ENCODE data around the gene GRIN3A.
A peak's percentile ranks its signal among the peaks of the same experiment; 100 is the strongest.
"Not testable (repeated sequence)": the region's sequence is repeated elsewhere in the genome, so short reads cannot be mapped to it uniquely, and the experiment has no call there.

The GRIN3A gene

DNA sequence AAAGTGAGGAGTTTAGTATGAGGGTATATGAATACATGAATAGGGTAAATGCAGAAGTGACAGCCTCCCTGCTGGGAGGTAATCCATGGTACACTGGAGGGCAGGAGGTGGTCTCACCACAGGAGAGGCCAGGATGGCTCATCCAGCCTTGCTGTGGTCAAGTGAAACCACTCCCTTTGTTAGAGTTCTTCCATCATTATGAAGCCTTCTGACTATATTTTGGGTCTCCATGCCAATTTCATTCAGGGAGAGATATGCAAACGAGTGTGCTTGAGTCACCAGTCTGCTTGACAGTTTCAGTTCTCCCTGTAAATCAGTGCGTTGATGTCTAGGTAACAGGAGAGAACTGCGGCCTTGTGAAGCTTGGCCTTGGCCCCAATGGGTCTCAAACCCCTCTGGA, 160.1 kb downstream of the GRIN3A start:
- DNase-seq (no peak), ATAC-seq (peak; percentile 23)

DNA sequence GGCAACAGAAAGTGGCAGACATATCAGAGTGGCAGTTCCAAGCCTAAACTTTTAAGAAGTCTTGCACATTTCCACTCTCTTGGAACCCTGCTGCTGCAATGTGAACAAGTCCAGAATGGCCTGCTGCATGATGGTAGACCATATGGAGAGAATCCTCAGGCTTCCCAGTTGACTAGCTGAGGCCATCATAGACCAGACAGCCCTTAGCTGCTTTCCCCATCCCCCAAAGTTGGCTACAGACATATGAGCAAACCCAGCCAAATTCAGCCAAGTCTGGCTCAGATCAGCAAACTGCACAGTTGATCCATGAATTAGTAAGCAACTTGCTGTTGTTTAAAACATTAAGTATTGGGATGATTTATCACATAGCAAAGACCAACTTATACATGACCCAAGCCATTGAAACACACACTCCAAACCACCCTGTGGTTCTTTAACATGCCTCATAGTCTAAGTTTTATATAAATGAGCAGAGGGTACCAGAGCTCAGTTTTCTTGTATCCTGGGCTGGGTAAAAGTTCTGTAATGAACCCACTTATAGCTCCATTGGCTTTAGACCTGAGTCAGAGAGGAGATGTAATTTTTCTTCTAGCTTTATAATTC, 163.6 kb downstream of the GRIN3A start:
- no peak for DNase-seq
- ATAC-seq: no peak

DNA sequence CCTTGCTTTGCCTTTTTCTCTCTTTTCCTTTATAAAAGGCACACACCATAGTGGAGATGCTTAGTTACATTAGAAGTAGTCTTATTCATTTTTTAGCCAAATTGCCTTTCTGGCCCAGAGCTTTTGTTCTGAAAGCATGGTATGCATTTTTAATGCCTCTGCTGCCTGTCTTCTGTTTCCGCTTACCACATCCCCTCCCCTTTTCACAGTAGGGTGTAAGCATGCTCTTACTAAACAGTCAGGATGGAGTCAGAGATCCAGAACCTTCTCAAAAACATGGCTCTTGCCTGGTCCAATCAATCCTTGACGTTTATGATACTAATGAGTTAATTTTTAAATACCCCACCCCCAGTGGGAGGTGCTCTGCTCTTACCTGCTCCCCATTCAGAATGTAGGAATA, 166.1 kb downstream of the GRIN3A start:
- ATAC-seq (peak; percentile 28), DNase-seq (no peak)

DNA sequence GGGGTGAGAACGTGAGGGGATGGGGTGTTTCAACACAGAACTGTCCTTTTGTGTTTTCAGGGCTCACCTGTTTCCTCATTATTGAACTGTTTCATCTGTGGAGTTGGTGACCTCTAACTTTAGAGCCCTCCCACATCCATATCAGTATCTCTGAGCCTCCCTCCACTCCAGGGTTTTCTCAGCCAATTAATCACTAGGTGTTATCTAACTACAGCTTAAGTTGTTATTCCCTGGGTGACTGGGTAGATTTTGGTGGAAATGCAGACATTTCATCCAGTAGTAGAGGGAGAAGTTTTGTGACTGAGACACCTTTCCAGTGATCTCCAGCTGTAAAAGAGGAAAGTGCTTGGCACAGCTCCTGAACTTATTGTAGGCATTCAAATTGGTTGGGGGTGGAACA, 167.3 kb downstream of the GRIN3A start:
- DNase-seq (no peak), ATAC-seq (no peak)

DNA sequence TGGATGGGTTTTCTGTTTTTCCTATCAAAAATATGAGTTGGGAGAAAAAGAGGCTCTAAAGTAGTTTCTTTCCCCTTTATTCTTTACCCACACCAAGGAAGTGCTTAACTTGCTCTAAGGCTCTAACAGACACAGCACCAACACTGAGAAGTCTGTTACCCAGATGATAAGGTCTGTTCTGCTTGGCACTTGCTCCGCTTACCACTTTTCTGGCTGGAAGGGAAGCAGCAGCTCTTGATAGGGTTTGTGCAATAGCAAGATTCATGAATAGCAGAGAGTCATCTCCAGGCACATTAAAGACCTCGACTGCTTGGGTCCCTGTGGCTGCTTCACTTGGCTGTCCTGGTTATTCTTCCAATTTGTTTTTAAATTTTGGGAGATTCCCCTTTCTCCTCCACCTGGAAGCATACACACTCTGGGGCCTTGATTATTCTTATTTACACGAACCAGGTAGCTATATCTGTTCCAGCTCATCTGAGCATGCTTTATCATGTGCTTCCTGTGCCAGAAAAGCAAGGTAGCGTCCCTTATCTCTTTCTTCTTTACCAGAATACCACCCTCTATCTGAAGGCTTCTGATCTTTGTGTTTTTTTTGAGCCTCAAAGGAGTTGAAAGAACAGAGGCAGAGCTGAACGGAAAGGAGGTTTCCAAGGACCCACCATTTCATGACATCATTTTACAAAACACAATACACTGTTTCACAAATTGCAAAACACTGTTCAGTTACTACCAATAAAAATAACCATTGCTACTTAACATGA, 168.5 kb downstream of the GRIN3A start:
- no peak for DNase-seq
- ATAC-seq: no peak

DNA sequence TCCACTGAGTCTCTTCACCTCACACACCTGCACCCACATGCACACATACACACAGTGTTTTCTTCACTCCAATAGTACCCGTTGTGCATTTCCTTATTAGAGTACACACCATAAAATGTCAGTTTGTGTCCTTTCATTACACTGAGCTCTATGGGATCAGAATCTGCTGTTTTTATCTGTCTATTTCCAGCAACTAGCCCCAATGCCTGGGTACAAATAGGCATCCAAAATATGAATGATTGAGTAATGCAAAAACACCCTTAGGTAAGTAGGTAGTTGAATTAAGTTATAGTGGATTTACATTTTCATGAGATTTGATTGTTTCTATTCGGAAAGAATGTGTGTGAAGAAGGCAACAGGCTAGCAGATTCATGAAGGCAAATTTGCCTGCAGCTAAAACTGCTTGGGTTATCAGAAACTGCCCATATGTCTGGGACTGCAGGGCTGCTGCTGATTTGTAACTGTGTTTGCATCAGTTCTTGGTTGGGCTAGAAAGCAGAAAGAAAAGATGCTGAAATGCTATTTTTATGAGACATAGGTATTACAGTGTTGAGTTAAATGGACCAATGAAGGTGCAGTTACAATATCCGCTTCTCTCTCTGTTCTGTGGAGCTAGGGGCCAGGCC, 170.6 kb downstream of the GRIN3A start:
- ATAC-seq (no peak), DNase-seq (no peak)

DNA sequence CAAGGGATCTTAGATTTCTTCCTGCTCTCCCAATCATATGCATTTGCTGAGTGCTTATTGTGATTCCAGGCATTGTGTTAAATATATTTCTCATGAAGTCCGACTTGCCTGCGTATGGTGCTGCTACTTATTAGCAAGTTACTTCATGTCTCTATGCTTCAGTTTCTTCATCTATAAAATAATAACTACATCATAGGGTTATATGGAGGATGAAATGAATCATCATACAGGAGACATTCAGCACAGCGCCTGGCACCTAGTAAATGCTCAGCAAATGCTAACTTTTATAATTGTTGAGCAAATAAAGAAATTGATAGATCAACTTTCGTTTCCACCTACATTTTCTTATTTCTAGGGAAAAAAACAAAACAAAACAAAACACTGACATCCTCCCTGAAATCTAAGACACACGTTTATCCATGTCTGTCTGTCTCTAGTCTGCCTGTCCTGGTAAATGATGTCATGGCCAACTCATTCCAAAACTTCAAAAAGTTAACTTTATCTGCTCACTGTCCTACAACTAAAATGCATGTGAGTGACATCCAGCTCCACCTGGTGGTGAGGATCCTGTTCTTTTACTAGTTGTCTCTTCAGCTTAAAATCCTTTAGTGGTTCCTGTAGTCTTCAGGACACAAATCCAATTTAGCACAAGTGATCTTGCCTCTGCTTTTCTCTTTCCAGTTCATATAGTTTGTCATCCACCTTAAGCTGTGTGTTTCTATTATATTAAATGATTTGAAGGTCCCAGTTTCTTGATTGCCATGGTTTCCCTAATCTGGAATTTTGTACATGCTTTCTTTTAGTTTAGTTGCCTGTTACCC, 171.3 kb downstream of the GRIN3A start:
- peak; percentile 28 for DNase-seq

DNA sequence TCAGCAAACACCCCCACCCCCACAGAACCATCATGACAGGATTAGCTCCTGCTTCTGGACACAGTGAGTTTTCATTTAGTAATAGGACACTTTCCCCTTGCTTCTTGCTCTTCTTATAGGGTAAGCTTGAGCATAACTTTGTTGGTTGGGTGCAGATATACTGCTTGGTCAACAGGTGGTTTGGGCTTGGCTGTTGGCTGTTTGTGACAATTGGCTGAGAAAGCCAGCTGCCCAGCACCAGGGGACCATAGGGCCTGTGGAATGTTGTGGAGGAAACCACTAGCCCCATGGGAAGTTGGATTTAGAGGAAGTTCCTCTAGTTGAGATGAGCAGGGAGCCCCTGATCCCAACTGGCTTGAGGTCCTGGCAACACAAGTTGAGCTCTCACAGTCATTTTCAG, 174.2 kb downstream of the GRIN3A start:
- ATAC-seq (no peak), DNase-seq (no peak)

More for the DNA sequence above, 171.3 kb downstream of the GRIN3A start:
- ATAC-seq: peak; percentile 38

DNA sequence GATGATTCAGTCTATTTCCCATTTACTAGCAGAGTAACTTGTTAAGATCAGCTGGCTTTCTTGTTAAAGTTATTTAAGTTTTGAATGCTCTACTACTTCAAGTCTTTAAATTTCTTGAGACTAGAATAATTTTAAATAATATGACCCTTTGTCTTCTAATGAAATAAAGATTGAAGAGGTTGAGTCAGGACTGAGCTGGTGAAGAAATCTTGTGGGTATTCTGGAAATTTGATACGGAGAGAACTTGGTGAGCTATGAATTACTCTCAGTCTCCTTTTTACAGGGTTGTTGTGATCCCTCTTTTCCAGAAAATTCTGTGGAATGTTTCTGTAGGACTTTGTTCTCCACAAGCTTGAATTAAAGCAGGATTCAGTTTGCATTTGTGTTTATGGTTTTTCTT, 175.5 kb downstream of the GRIN3A start:
- DNase-seq: no peak

DNA sequence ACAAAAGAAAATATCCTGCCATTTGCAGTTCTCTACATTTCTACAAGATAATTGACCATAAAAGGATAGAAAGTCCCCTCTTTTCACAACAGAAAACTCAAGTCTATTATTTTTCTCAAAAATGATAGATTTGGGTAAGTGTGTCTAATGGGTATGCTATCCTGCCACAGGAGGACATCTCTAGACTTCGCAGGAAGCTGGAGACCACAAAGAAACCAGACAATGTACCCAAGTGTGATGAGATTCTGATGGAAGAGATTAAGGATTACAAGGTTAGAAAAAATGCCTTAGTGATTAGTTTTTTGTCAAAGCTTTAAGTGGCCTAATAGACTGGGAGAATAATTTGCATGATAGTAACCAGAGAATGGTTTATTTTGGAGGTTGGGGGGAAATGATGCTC, 176.7 kb downstream of the GRIN3A start:
- ATAC-seq: no peak

More for the DNA sequence above, 175.5 kb downstream of the GRIN3A start:
- ATAC-seq: no peak

DNA sequence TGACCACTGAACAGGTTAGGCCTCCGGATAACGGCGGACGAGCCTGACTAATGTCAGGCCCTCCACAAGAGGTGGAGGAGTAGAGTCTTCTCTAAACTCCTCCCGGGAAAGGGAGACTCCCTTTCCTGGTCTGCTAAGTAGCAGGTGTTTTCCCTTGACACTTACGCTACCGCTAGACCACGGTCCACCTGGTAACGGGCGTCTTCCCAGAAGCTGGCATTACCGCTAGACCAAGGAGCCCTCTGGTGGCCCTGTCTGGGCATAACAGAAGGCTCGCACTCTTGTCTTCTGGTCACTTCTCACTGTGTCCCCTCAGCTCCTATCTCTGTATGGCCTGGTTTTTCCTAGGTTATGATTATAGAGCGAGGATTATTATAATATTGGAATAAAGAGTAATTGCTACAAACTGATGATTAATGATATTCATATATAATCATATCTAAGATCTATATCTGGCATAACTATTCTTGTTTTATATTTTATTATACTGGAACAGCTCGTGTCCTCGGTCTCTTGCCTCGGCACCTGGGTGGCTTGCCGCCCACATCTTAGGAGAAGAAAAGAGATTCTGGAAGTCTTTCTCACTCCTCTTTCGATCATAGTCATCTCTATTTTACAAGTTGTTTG, 188.9 kb downstream of the GRIN3A start:
- DNase-seq, ATAC-seq: not testable (repeated sequence)

More for the DNA sequence above, 176.7 kb downstream of the GRIN3A start:
- DNase-seq: no peak

DNA sequence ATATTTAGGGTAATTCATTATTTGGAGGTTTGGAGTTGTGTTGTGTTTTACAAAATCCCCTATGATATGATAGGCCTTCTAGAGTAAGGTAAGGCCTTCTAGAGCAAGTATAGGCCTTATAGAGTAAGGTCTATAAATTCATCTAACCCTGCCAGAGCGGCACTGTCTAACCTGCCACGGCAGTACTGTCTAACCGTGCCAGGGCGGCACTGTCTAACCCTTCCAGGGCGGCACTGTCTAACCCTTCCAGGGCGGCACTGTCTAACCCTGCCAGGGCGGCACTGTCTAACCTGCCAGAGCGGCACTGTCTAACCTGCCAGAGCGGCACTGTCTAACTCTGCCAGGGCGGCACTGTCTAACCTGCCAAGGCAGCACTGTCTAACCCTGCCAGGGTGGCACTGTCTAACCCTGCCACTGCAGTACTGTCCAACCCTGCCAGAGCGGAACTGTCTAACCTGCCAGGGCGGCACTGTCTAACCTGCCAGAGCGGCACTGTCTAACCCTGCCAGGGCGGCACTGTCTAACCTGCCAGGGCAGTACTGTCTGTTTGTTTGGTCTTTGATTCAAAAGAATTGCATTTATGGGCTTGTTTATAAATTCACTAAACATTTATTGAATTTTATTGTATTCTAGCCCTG, 195.2 kb downstream of the GRIN3A start:
- DNase-seq: no peak
- no peak for ATAC-seq

DNA sequence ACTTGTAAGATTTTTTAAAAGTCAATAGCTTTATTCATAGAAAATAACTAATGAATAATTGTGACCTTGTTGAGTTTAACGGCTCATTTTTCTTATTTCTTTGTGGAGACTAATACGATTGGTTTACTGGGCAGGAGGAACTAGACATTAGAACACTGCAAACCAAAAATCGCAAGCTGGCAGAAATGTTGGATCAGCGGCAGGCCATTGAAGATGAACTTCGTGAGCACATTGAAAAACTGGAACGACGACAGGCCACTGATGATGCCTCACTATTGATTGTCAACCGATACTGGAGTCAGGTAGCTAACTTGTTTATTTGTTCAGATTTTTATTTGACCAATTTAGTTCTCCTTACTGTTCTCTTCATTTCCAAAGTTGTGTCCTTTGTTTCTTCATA, 198.4 kb downstream of the GRIN3A start:
- DNase-seq: no peak
- ATAC-seq: no peak

DNA sequence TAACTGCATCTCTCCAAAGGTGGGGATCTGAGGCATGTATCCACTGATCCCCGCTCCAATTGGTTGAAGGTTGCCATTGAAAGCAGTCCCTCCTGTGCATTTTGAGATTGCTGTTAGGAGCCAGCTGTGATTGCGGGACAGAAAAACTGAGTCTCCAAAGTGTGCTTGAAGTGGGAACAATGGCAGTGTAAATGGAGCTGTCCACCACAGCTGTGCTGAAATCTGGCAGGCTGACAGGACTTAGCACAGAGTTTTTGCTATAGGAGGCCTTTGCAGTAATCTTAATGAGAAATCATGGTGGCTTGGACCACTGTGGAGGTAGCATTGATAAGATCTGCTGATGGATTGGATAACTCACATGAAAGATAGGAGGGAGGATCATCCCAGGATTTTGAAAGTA, 201.5 kb downstream of the GRIN3A start:
- no peak for ATAC-seq

DNA sequence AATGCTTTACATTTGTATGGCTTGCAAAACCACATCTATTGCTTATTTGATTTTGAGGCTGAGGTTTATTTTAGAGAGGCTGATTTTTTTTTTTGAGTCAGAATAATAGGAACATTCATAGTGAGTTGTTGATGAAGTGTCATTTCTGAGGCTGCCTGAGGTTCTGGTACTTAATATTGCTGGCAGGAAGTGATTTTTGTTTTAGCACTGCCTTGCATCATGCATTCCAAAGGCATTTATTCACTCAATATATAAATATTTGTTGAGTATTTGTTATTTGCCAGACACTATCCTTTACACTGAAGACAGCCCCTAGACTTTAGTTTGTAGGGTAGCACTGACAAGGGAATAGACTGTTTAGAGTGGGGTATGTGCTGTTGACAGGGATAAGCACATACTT, 202.1 kb downstream of the GRIN3A start:
- DNase-seq: no peak
- ATAC-seq: no peak

More for the DNA sequence above, 201.5 kb downstream of the GRIN3A start:
- peak; percentile 33 for DNase-seq

DNA sequence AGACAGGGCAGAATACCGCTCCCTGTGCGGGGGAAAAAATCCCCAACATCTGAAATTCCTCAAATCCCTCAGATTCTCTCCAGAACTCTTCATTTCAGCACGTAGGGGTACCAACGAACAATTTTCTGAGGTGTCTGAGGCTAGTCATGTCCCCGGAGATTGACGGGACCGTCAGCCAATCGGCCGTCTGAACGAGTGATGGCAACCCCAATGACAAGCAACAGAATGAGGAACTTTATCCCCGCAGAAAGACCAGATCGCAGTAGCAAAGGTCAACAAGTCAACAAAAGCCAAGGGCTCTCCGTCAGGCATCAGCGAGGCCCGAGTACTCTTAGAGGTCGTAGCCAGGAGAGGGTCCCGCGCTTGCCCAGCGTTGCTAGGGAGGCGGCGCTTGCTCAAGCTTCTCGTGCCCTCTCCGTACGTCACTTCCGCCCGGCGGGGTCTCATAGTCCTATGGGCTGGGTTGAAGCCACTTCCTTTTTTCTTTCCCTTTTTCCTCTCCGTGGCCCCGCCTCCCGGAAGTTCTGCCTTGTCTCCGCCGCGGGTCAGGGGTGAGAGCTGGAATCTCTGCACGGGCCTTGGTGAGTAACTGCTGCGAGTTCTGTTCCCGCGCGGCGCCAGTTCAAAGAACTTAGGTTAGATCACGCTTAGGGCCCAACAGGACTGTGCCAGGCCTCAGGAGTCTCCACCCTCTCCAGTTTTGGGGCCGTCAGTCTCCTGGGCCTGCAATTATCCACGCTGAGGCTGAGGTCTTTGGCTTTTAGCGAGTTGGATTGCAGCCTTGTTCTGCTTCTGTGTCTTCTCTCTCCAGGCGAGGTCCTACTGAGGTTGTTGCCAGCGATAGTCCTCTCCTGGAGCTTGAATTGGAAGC, 204.9 kb downstream of the GRIN3A start, which contains the start of gene RNF20:
RNF20 (plus strand) TSS at position 520 of the 871 bp plus-strand sequence. CDS start 1,571 bp downstream, outside the sequence.
- peak; percentile 99 for DNase-seq
- ATAC-seq: peak; percentile 98

DNA sequence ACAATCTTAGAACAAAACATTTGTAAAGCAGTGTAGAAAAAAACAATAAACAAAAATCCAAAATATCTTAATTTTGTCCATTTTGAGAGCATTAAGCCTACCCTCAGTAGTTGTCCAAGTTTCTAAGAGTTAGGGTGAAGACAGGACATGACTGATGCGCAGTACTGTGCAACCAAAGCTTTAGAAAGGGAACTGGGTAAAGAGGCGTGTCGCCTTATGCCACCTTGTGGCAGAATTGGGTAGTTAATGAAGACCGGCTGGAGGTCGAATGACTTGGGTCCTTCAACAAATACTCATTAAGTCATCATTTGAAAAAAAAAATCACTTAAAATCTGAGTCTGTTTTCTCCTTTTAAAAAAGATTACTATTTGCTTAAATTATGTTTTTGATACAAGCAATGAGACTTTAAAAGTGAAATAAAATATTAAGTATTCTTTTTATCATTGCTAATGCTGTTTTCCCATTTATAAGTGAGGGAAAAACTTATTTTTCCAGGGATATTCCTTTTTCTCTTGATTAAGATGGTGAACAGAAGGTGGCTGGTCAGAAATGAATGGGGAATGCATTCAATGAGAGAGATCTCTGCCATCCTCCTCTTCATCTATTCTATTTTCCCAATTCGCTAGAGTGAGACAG, 208.3 kb downstream of the GRIN3A start:
- ATAC-seq (peak; percentile 38), DNase-seq (peak; percentile 68)

DNA sequence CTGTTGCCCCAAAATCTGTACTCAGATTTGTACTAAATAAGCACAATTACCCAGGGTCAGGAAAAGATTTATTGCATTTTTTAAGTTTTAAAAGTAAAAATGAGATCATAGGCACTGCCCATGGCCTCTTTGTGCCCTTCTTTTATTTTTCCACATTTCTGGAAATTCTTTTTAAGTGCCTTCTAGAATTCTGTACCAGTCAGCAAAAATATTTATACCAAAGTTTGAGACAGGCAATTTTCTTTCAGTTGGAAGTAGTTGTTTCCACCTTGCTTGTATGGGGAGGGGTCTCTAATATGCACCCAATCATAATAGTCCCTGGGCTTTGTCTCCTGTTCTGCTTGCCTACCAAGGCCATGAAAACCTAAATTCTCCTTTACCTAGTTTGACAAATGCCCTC, 210.4 kb downstream of the GRIN3A start:
- no peak for DNase-seq
- ATAC-seq: no peak

DNA sequence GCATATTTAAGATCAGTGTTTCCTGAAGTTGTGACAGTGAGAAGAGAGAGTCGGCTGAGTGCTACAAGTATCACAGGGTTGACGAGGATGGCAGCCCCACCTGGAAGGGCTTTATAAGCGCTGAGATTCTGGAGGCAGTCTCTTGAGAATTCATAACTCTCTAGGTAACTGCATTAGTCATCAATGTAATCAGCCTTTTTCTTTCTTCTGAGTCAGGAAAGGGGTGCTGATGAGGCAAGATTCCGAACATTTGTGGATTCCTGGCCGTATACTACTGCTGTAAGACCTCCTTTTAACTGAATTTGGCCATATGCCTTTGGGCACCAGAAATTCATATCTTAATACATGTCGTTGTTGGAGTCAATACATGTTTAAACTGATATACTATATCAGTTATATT, 211.4 kb downstream of the GRIN3A start:
- DNase-seq: no peak
- no peak for ATAC-seq

DNA sequence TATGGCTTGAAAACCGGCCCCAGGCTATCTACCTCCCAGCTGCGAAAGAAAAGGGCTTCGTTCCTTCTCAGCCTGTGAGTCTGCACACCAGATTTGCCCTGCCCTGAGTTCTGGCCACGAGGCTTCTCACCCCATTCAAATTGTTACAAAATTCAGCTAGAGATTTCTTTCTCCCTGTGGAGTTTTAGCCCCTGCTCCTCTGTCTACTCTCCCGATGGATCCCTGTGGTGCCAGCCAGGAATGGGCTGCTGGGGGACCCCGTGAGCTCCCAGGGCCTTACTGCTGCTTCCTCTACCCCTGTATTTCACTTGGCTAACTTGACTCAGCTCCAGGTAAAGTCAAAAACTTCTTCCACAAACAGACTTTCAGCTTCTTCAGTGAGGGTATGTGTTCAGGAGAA, 214.1 kb downstream of the GRIN3A start:
- DNase-seq (no peak), ATAC-seq (no peak)

Measured in stimulated activated naive CD8-positive, alpha-beta T cell treated with anti-CD3 and anti-CD28 coated beads, Interleukin-15, Interleukin-2, amounts not matched to agents 100 U/mL and 50 U/mL, for 24 hours (primary cell).